Fibroblast of pulmonary artery (primary cell): ENCODE data around the gene ZSCAN4.

Source experiments
- DNase-seq: peaks from one replicate; pipeline ENCODE4 v3.0.0-alpha.2; 2010; ENCODE audit warnings: low read depth
- H3K4me3 ChIP-seq: replicated peaks from 2 replicates; pipeline ENCODE4 v1.5.1; 2011; ENCODE audit warnings: low read depth, mild to moderate bottlenecking, control low read depth, low read length, moderate library complexity
- CTCF ChIP-seq: IDR thresholded peaks from 2 replicates; pipeline ENCODE4 v1.5.1; 2011; ENCODE audit warnings: mild to moderate bottlenecking, control low read depth, low read length, inconsistent platforms; ENCODE audit errors: missing control alignments

Gene ZSCAN4

GRCh38 chr19:57641715-57642234 is 27.0 kb upstream of the ZSCAN4 start:
- no peak overlapping the region for H3K4me3 ChIP-seq
- DNase-seq: no peak
- TF ChIP-seq CTCF: no peak

GRCh38 chr19:57642396-57643046 is 26.2 kb upstream of the ZSCAN4 start:
- TF ChIP-seq CTCF: no peak
- no peak overlapping the region for H3K4me3 ChIP-seq
- no peak for DNase-seq

GRCh38 chr19:57643734-57644133 is 25.0 kb upstream of the ZSCAN4 start:
- DNase-seq: no peak
- no peak for TF ChIP-seq CTCF
- H3K4me3 ChIP-seq: no peak overlapping the region

GRCh38 chr19:57648331-57649003 is 20.3 kb upstream of the ZSCAN4 start:
- no peak for TF ChIP-seq CTCF
- DNase-seq: no peak

GRCh38 chr19:57651654-57651996 is 17.1 kb upstream of the ZSCAN4 start:
- no peak for DNase-seq
- H3K4me3 ChIP-seq: no peak overlapping the region
- peak; percentile 16 for TF ChIP-seq CTCF

More at GRCh38 chr19:57648331-57649003, 20.3 kb upstream of the ZSCAN4 start:
- no peak overlapping the region for H3K4me3 ChIP-seq

- no peak for TF ChIP-seq CTCF
- DNase-seq: no peak
- no peak overlapping the region for H3K4me3 ChIP-seq
These were observed 15.0 kb upstream of the ZSCAN4 start for GRCh38 chr19:57653689-57654088.

- DNase-seq: no peak
- no peak overlapping the region for H3K4me3 ChIP-seq
- no peak for TF ChIP-seq CTCF
These were observed 13.3 kb upstream of the ZSCAN4 start for GRCh38 chr19:57655443-57655842.
